GM12801 (cell line): ENCODE results near the gene HSPE1.

ENCODE experiments used
- TF ChIP-seq, protein P1 (sequence below): IDR thresholded peaks from one replicate; pipeline ENCODE4 v1.5.1; 2011; ENCODE audit warnings: control low read depth; ENCODE audit not compliant: insufficient read length; ENCODE audit errors: extremely low read depth

Gene HSPE1

DNA sequence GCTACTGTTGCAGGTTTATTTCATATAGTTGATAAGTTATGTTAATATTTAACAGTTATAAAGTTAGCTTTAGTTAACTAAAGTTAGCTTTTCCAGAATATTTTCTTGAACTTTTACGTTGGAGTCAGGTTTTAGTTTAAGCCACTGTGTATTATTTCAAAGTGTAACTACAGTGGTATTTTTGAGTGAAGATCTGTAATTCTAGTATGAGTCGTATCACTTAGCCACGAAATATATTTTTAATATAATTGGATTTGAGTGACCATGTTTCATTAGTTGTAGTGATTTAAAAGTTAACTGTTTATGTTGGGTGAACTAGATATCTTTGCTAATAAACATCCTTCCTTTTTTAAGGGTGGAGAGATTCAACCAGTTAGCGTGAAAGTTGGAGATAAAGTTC, 2.5 kb downstream of the HSPE1 start:
- TF ChIP-seq, protein P1, sequence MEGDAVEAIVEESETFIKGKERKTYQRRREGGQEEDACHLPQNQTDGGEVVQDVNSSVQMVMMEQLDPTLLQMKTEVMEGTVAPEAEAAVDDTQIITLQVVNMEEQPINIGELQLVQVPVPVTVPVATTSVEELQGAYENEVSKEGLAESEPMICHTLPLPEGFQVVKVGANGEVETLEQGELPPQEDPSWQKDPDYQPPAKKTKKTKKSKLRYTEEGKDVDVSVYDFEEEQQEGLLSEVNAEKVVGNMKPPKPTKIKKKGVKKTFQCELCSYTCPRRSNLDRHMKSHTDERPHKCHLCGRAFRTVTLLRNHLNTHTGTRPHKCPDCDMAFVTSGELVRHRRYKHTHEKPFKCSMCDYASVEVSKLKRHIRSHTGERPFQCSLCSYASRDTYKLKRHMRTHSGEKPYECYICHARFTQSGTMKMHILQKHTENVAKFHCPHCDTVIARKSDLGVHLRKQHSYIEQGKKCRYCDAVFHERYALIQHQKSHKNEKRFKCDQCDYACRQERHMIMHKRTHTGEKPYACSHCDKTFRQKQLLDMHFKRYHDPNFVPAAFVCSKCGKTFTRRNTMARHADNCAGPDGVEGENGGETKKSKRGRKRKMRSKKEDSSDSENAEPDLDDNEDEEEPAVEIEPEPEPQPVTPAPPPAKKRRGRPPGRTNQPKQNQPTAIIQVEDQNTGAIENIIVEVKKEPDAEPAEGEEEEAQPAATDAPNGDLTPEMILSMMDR = no peak

DNA sequence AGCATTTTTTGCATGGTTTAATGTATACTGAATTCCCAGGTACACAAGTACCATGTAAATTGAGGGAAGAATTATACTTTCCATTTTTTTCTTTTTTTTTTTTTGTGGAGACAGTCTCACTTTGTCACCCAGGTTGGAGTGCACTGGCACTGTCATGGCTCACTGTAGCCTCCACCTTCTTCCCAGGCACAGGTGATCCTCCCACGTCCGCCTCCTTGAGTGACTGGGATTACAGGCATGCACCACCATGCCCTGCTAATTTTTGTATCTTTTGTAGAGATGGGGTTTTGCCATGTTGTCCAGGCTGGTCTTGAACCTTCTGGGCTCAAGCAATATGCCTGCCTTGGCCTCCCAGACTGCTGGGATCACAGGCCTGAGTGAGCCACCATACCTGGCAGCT, 3.8 kb downstream of the HSPE1 start:
- TF ChIP-seq, protein P1 = no peak

DNA sequence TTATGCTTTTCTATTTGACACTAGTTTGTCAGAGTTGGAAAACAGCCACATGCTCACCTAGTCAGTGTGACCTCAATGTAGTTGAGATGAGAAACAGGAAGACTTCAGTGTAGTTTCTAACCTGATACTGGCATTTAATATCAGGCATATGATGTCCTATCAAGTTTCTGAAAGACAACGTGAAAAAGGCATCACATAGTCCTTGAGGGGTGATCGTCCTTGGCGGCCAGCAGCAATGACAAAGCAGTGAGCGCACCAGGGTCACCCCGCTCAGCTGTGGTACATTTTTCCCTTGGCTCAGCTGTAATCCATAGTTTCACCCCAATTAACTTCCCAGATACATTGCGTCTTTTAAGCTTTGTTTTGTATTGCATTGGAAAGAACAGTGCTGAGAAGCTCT, 4.3 kb downstream of the HSPE1 start:
- TF ChIP-seq, protein P1 = no peak

DNA sequence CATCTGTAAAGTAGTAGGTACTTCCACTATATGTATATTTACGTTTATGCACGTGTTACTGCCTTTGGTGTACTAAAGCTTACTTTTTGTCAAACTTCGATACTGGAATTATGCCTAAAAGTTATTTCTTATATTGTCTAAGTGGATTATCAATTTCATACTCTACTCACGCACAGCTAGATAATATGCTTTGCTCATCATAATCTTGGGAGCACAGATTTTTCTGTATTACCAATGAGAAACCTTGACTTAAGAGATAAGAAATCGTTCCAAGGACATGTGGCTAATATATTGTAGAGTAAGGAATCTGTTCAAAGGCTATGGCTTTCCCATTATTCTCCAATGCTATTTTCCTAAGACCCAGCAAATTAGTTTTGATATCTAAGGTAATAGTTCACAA, 6.5 kb downstream of the HSPE1 start:
- TF ChIP-seq, protein P1 = no peak

DNA sequence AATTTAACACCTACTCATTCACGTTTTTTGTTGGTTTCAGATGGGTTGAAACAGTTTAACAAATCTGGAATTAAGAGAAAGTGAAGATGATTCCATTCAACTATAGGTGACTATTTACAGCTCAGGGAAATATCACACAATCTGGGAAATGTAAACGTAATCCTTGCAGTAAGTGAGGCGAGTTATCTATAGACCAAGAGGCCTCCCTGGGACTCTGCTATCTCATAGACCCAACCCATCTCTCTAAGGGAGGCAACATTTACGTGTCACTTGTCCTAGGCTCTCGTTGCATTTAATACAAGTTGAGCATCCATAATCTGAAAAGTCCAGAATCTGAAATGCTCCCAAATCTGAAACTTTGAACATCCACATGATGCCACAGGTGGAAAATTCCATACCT, 13.7 kb downstream of the HSPE1 start:
- TF ChIP-seq, protein P1 = no peak

DNA sequence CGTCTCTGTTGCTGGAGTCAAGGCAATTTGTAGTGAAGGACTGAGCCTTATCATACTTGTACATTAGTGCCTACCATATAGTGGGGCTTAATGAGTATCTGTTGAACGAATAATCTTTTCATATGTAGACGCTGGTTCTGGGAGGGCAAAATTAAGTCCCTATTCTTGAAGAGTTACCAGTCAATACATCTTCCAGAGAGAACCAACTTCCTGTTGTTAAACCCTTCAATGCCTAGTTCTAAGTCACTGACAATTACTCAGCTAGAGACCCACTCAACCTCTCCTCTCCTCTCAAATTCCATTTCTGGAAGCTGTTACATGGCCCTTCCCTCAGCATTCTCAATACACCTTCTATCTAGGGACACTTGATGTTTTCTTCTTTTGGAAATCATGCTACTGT, 14.6 kb downstream of the HSPE1 start:
- TF ChIP-seq, protein P1 = no peak

DNA sequence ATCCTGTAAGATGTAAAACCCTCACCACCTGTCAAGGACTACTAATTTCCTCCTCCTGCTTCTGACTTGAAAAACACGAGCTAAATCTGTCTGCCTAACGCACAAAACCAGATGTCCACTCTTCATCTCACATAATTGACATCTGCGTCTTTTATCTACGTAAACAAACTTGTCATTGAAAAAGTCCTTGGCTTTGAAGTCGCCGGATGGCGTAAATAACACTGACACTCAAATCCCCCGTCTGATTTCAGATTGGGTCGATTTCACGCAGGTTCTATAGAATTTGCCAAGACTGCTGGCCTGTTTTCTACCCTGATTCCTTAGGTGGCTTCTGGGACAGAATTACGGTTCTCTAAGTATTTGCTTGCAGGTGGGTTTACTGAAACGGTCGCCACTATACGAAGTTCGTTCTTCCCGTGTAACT, 15.1 kb downstream of the HSPE1 start:
- TF ChIP-seq, protein P1 = no peak
